Kasumi-1 (cell line): Measurements from ENCODE around the gene ZBTB7A.

Experiments
- DNase-seq, 2 experiments: peaks; one replicate each; lab custom pipeline; 2025; lab: John Stamatoyannopoulos, UW

ZBTB7A gene

GRCh38 chr19:4068047-4068966, 1.6 kb upstream of the ZBTB7A start:
- peak in 1 of 2 experiments; percentile 29 for DNase-seq

- peak in 1 of 2 experiments; percentile 34 for DNase-seq
These were observed 822 bp upstream of the ZBTB7A start for GRCh38 chr19:4067396-4068046.

DNA sequence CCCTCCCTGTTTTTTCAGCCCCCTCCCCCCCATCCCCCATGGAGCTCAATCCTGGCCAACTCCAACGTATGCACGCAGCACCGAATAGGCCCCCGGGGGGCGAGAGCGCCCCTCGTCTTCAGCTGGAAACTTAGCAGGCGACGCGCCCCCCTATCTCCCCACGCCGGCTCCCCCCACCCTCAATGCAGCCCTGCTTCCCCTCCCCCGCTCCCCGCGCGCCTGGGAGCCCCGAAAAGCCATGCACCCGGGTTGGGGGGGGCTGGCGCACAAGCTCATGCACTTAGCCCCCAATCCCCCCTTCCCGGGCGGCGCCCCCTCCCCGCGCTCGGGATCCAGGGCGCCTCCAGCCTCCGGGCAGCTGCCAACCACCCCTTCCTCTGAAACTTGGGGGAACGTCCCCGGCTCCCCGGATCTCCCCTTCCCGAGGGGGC, 508 bp downstream of the ZBTB7A start:
- no peak for DNase-seq

DNA sequence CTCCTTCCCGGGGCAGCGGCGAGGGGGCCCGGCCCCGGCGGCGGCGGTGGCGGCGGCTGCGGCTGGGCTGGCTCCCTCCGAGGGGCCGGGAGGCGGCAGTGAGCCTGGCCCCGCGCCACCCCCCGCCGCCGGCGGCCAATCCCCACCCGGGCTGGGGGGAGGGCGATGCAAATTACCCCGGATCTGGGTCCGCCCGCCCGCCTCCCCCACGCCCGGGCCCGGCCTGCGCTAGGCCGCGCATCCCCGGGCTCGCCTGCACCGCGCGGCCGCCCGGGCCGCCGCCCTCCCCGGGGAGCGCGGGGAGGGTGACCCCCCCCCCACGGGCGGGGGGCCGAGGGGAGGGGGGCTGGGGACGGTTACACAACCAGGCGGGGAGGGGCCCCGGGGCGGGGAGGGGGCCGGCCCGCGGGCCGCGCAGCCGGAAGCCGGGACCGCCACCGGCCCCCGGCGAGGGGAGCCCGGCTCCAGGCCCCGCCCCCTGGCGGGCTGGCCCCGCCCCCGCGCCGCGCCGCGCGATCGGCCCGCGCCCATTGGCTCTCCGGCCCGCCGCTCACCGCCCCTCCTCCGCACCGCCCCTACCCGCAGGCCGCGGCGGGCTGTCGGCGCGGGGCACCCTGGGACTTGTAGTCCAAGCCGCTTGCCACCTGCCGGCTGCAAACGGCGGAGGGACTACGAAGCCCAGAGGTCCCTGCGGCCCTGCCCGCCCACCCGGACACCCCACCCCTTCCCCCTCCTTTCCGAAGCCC, 1.1 kb downstream of the ZBTB7A start:
- peak; percentile 81 to 92 for DNase-seq

GRCh38 chr19:4064496-4065260, 2.0 kb downstream of the ZBTB7A start:
- peak in 1 of 2 experiments; percentile 19 for DNase-seq

GRCh38 chr19:4064149-4064495, 2.6 kb downstream of the ZBTB7A start:
- no peak for DNase-seq

- no peak for DNase-seq
These were observed 3.1 kb downstream of the ZBTB7A start for GRCh38 chr19:4063369-4064148.

GRCh38 chr19:4062419-4063368, 4.0 kb downstream of the ZBTB7A start:
- no peak for DNase-seq

GRCh38 chr19:4061683-4062418, 4.8 kb downstream of the ZBTB7A start:
- no peak for DNase-seq

DNA sequence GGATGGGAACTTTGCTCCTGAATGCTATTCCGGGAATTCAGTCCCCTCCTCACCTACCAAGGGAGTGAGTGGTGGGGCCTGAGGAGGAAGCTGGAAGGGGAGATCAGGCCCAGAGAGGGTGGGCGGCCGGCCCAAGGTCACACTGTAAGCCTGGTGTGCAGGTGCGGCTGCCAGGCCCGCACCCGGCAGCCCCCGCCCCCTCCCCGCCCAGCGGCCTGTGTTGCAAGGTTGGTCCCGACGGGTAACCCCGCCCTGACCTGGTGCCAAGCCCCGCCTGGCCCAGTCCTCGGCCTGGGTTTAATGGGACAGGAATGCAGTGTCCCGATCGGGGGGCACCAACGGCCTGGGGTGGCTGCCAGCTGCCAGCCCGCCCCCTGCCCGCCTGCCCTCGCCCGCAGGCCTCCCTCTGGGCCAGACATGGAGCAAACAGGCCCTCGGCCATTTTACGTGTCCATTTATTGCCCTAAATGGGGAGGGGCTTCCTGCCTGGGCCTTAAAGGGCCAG, 5.5 kb downstream of the ZBTB7A start:
- DNase-seq = no peak

- DNase-seq = no peak
These were observed 6.0 kb downstream of the ZBTB7A start for GRCh38 chr19:4060621-4061177.

GRCh38 chr19:4059891-4060620, 6.6 kb downstream of the ZBTB7A start:
- DNase-seq = no peak

DNA sequence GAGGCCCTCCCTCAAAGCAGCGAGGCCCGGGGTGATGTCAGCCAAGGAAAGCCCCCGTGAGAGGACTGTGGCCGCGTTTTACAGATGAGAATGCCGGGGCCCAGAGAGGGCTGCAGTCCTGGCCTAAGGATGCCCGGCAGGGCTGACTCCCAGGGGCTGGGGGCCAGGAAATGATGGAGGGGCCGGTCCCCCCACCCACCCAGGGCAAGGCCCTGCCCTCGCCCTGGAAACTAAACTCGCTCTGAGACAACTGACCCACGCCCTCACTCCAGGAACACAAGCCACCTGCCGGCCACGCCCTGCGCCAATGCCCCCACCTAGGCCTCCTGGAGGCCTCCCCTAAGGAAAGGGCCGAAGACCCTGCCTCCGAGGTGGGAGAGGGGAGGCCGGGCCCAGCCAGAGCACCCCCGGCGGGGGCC, 7.2 kb downstream of the ZBTB7A start:
- DNase-seq = no peak

DNA sequence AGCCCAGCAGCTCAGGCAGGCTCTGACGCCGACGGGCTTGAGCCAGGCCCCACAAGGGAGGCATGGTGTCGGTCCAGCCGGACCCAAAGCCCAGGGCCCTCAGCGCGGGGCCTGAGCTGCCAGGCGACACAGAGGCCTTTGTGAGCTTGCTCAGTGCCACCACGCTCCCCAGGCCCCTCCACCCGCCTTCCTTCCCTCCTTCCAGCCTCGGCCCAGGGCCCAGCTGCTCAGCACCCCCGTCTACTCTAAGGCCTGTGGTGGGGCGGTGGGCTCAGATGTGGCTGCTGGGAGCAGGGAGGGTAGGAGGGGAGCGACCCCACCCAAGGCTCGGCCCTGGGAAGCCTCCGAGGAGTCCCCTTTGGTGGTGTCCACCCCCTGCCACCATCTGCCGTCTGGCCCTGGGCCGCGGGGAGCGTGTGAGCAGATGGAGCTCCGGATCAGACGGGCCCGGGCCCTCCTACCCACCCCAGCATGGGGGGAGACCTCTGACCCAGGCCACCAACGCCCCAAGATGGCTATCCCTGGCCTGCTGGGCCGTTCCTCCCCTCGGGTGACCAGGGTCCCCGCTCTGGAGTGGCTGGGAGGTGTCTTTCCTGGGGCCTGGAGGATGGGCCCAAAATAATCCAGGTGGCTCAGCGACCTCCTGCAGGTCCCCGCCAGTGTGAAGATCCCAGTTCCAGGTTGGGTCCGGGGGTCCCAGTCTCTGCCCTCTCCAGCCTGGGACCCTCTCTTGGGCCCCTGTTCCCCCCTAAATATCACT, 7.8 kb downstream of the ZBTB7A start:
- DNase-seq = no peak

DNA sequence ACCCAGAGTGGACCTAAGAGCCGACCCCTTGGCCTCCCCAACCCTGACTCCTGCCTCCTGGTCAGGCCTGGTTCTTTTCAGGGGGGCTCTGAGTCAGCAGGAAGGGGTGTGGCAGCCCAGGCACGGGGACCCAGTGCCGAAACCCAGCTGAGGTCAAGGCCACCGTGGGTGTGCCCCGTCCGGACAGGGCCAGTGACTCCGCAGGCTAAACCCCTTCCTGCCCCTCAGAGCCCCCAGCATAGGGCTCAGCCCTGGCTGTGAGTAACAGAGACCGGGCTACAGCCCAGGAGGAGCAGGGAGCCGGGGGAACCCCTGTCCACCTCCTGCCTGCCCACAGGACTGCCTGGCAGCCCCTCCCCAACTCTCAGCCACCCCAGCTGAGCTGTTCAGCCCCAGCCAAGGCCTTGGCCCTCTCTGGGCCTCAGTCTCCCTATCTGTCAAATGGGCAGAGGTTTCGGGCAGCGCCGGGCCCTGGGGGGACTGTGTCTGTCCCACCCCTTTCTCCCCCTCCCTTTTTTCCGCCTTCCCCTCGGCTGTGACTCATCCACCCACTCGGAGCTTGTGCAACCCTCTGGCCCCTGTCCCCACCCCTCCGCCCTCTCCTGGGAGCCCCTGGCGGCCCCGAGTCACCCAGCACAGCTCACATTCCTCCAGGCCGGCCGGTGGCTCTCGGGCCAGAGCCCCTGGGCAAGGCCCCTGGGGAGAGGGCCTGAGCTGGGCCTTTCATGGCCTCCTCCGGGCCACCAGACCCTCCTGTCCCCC, 8.6 kb downstream of the ZBTB7A start:
- peak in 1 of 2 experiments; percentile 36 for DNase-seq

- no peak for DNase-seq
These were observed 11.5 kb downstream of the ZBTB7A start for GRCh38 chr19:4055209-4055552.
